Osteoblast (primary cell): Measurements from ENCODE around the gene ISOC1. TPM values are rescaled to one million over a fixed set of nuclear protein-coding genes. Genes with fewer than 3 reads are reported as not detected.

Experiments used
- DNase-seq: peaks from one replicate; pipeline ENCODE4 v3.0.0; 2011; ENCODE audit warnings: low spot score, mixed read lengths; ENCODE audit not compliant: insufficient read length; ENCODE audit errors: missing footprints
- H2AFZ ChIP-seq: 2 replicates; pipeline ENCODE4 v1.6.0; 2011; ENCODE audit warnings: mild to moderate bottlenecking, low read length
- H3K27ac ChIP-seq: 2 replicates; pipeline ENCODE4 v1.5.1; 2011; ENCODE audit warnings: mild to moderate bottlenecking, low read depth, low read length, moderate library complexity
- H3K27me3 ChIP-seq: 2 replicates; pipeline ENCODE4 v1.6.0; 2012; ENCODE audit warnings: mild to moderate bottlenecking, control low read depth, inconsistent platforms, low read length, moderate library complexity; ENCODE audit not compliant: insufficient read depth
- H3K36me3 ChIP-seq: 2 replicates; pipeline ENCODE4 v1.5.1; 2011; ENCODE audit warnings: mild to moderate bottlenecking, low read length, control low read depth, moderate library complexity; ENCODE audit not compliant: insufficient read depth
- H3K4me1 ChIP-seq: 2 replicates; pipeline ENCODE4 v1.5.1; 2011; ENCODE audit warnings: mild to moderate bottlenecking, low read length, control low read depth, moderate library complexity; ENCODE audit not compliant: insufficient read depth
- H3K4me2 ChIP-seq: 2 replicates; pipeline ENCODE4 v1.6.0; 2011; ENCODE audit warnings: mild to moderate bottlenecking, low read length; ENCODE audit not compliant: insufficient read depth
- H3K4me3 ChIP-seq: fragments of 200-600 bp; sonication (generic); 3 replicates; pipeline ENCODE4 v1.5.1; 2012; ENCODE audit warnings: mild to moderate bottlenecking, low read length, inconsistent platforms; ENCODE audit not compliant: insufficient read depth
- H3K79me2 ChIP-seq: 2 replicates; pipeline ENCODE4 v1.6.0; 2012; ENCODE audit warnings: mild to moderate bottlenecking, low read length, control low read depth, inconsistent platforms; ENCODE audit not compliant: insufficient read depth
- H3K9me3 ChIP-seq: 2 replicates; pipeline ENCODE4 v1.5.1; 2011; ENCODE audit warnings: low read depth, low read length, control low read depth
- H4K20me1 ChIP-seq: 2 replicates; pipeline ENCODE4 v1.6.0; 2012; ENCODE audit warnings: mild to moderate bottlenecking, low read length, control low read depth; ENCODE audit not compliant: insufficient read depth
- CTCF ChIP-seq: IDR thresholded peaks from 2 replicates; pipeline ENCODE4 v1.5.1; 2011; ENCODE audit warnings: mild to moderate bottlenecking, low read depth, low read length, moderate library complexity; ENCODE audit errors: extremely low read depth
- total RNA-seq: library from RNA; depleted of rRNA; stranded (reverse); fragments of >200 nt; gene quantifications from 2 replicates; pipeline ENCODE4 v1.2.3, GENCODE V29; 2012

The ISOC1 gene
- total RNA-seq, 1 donor: 9.8 TPM

GRCh38 chr5:129078660-129079059, 15.9 kb upstream of the ISOC1 start:
- Histone ChIP-seq H3K4me3 (no peak overlapping the region), H3K36me3 (no peaks in the 10 kb centered on the region), H3K79me2 (no peaks in the 10 kb centered on the region), H3K9me3 (no peaks in the 10 kb centered on the region), H3K4me1 (no peaks in the 10 kb centered on the region), H3K27me3 (no peaks in the 10 kb centered on the region), H3K4me2 (no peak overlapping the region), H4K20me1 (no peaks in the 10 kb centered on the region), H2AFZ (no peak overlapping the region), H3K27ac (no peak overlapping the region)
- no peak for DNase-seq
- no peak for TF ChIP-seq CTCF

- Histone ChIP-seq H3K9me3 (no peaks in the 10 kb centered on the region), H3K4me2 (no peak overlapping the region), H3K4me1 (no peaks in the 10 kb centered on the region), H3K79me2 (no peaks in the 10 kb centered on the region), H2AFZ (no peak overlapping the region), H3K27me3 (no peaks in the 10 kb centered on the region), H3K36me3 (no peaks in the 10 kb centered on the region), H3K4me3 (no peak overlapping the region), H3K27ac (no peak overlapping the region), H4K20me1 (no peaks in the 10 kb centered on the region)
- no peak for DNase-seq
- no peak for TF ChIP-seq CTCF
Observed at GRCh38 chr5:129079496-129079895, 15.1 kb upstream of the ISOC1 start.

GRCh38 chr5:129080766-129081165, 13.8 kb upstream of the ISOC1 start:
- no peaks in the 10 kb centered on the region for H3K79me2 ChIP-seq
- H3K9me3 ChIP-seq: no peaks in the 10 kb centered on the region
- H2AFZ ChIP-seq: no peak overlapping the region
- no peaks in the 10 kb centered on the region for H3K27me3 ChIP-seq
- H3K36me3 ChIP-seq: no peaks in the 10 kb centered on the region
- no peak for DNase-seq
- no peak overlapping the region for H3K27ac ChIP-seq
- H3K4me2 ChIP-seq: no peak overlapping the region
- TF ChIP-seq CTCF: no peak
- H4K20me1 ChIP-seq: no peaks in the 10 kb centered on the region
- H3K4me3 ChIP-seq: no peak overlapping the region
- H3K4me1 ChIP-seq: no peaks in the 10 kb centered on the region

- no peak overlapping the region for H3K4me3 ChIP-seq
- no peaks in the 10 kb centered on the region for H3K9me3 ChIP-seq
- H3K4me1 ChIP-seq: no peaks in the 10 kb centered on the region
- no peak overlapping the region for H3K4me2 ChIP-seq
- no peaks in the 10 kb centered on the region for H4K20me1 ChIP-seq
- TF ChIP-seq CTCF: no peak
- no peak for DNase-seq
- no peak overlapping the region for H3K27ac ChIP-seq
- H3K27me3 ChIP-seq: no peaks in the 10 kb centered on the region
- H3K79me2 ChIP-seq: no peaks in the 10 kb centered on the region
- H2AFZ ChIP-seq: no peak overlapping the region
- H3K36me3 ChIP-seq: no peaks in the 10 kb centered on the region
Observed at GRCh38 chr5:129082225-129083136, 12.1 kb upstream of the ISOC1 start.
